Activated CD4-positive, alpha-beta T cell treated with anti-CD3 and anti-CD28 coated beads, Interleukin-2, amount 10 ng/mL, durations not matched to agents 7 days and 5 days (primary cell): ENCODE results near the gene PFKFB2. TPM values are rescaled to one million over a fixed set of nuclear protein-coding genes. Genes with fewer than 3 reads are reported as not detected.

Experiments used
- CTCF ChIA-PET: fragments of 350-600 bp; sonication (Branson Sonifier 250); formaldehyde crosslinking; loops from one replicate; lab custom pipeline; 2021; ENCODE audit warnings: antibody characterized with exemption; lab: Charles Lee
- POLR2A ChIA-PET: fragments of 350-600 bp; sonication (Branson Sonifier 250); formaldehyde crosslinking; loops from one replicate; lab custom pipeline; 2021; ENCODE audit warnings: antibody characterized with exemption; lab: Charles Lee
- DNase-seq: peaks from one replicate; pipeline ENCODE4 v3.0.0-alpha.2; 2020
- H3K27ac Mint-ChIP-seq: one replicate; pipeline ENCODE4 v1.8.0; 2021; ENCODE audit warnings: mild to moderate bottlenecking, moderate library complexity, mixed read lengths
- H3K27me3 Mint-ChIP-seq: one replicate; pipeline ENCODE4 v1.8.0; 2021; ENCODE audit warnings: mixed read lengths
- H3K36me3 Mint-ChIP-seq: one replicate; pipeline ENCODE4 v1.8.0; 2021; ENCODE audit warnings: low read depth, mixed read lengths
- H3K4me1 Mint-ChIP-seq: one replicate; pipeline ENCODE4 v1.8.0; 2021; ENCODE audit warnings: mixed read lengths
- H3K4me3 Mint-ChIP-seq: one replicate; pipeline ENCODE4 v1.8.0; 2021; ENCODE audit warnings: mild to moderate bottlenecking, moderate library complexity, mixed read lengths
- H3K9me3 Mint-ChIP-seq: one replicate; pipeline ENCODE4 v1.8.0; 2021; ENCODE audit warnings: mixed read lengths
- total RNA-seq, 2 experiments: library from RNA; stranded (reverse); gene quantifications; one replicate each; pipeline ENCODE4 v1.2.3, GENCODE V29; 2021

PFKFB2 gene
- total RNA-seq, 2 experiments from 2014 or later: 2.1 to 2.5 TPM

- POLR2A ChIA-PET: no interaction called here
- Mint-ChIP-seq H3K27me3 (peaks cover 4% of the 10 kb centered on the region), H3K4me3 (peak overlapping the region; percentile 93), H3K9me3 (peaks cover 9% of the 10 kb centered on the region), H3K36me3 (peaks cover 39% of the 10 kb centered on the region), H3K4me1 (peaks cover 70% of the 10 kb centered on the region), H3K27ac (peak overlapping the region; percentile 94)
- CTCF ChIA-PET: interaction anchor here (0.5 to 2.2 kb wide), 10 partner anchors 9 to 418 kb away, joined by 3 to 14 read pairs (median 6); partner anchors contain the start of gene C1orf116
- peak; percentile 72 for DNase-seq
These were observed 3.1 kb upstream of the PFKFB2 start for GRCh38 chr1:207049974-207050391.

GRCh38 chr1:207050480-207051190, 2.4 kb upstream of the PFKFB2 start:
- peaks cover 7% of the 10 kb centered on the region for H3K27me3 Mint-ChIP-seq
- peaks cover 9% of the 10 kb centered on the region for H3K9me3 Mint-ChIP-seq
- H3K36me3 Mint-ChIP-seq: peaks cover 34% of the 10 kb centered on the region
- DNase-seq: peak; percentile 93
- CTCF ChIA-PET: interaction anchor here (0.5 to 2.2 kb wide), 11 partner anchors 8 to 417 kb away, joined by 3 to 14 read pairs (median 6); partner anchors contain the start of gene C1orf116
- peak overlapping the region; percentile 94 for H3K27ac Mint-ChIP-seq
- H3K4me1 Mint-ChIP-seq: peaks cover 70% of the 10 kb centered on the region
- POLR2A ChIA-PET: no interaction called here
- peak overlapping the region; percentile 93 for H3K4me3 Mint-ChIP-seq

GRCh38 chr1:207051191-207051943, 1.7 kb upstream of the PFKFB2 start, which contains the start of gene YOD1:
Gene YOD1, minus strand, starts transcription at chr1:207051208. Its CDS starts 178 bp downstream, at chr1:207051030.
- POLR2A ChIA-PET: no interaction called here
- peaks cover 67% of the 10 kb centered on the region for H3K4me1 Mint-ChIP-seq
- DNase-seq: no peak
- peaks cover 9% of the 10 kb centered on the region for H3K9me3 Mint-ChIP-seq
- peaks cover 7% of the 10 kb centered on the region for H3K27me3 Mint-ChIP-seq
- CTCF ChIA-PET: interaction anchor here (0.5 kb wide), 1 partner anchor 11 kb away, joined by 3 read pairs; no protein-coding TSS in a partner anchor
- H3K4me3 Mint-ChIP-seq: peak within 1 kb of the TSS; percentile 93
- peak within 1 kb of the TSS; percentile 94 for H3K27ac Mint-ChIP-seq
- H3K36me3 Mint-ChIP-seq: peaks cover 31% of the 10 kb centered on the region

- Mint-ChIP-seq H3K9me3 (peaks cover 9% of the 10 kb centered on the region), H3K4me3 (no peak overlapping the region), H3K4me1 (peaks cover 45% of the 10 kb centered on the region), H3K27me3 (peaks cover 7% of the 10 kb centered on the region), H3K27ac (no peak overlapping the region), H3K36me3 (peaks cover 10% of the 10 kb centered on the region)
- DNase-seq: no peak
- ChIA-PET CTCF (interaction anchor here (0.5 to 0.7 kb wide), 2 partner anchors 23 to 844 kb away, joined by 3 to 4 read pairs; no protein-coding TSS in a partner anchor), POLR2A (no interaction called here)
These were observed 1.4 kb downstream of the PFKFB2 start for GRCh38 chr1:207054491-207054890.

GRCh38 chr1:207055386-207056001, 2.4 kb downstream of the PFKFB2 start:
- peaks cover 7% of the 10 kb centered on the region for H3K27me3 Mint-ChIP-seq
- H3K9me3 Mint-ChIP-seq: peaks cover 9% of the 10 kb centered on the region
- H3K27ac Mint-ChIP-seq: no peak overlapping the region
- DNase-seq: no peak
- peaks cover 42% of the 10 kb centered on the region for H3K4me1 Mint-ChIP-seq
- POLR2A ChIA-PET: no interaction called here
- H3K36me3 Mint-ChIP-seq: peaks cover 3% of the 10 kb centered on the region
- CTCF ChIA-PET: interaction anchor here (1.1 to 1.5 kb wide), 3 partner anchors 13 to 44 kb away, joined by 3 to 4 read pairs (median 3); no protein-coding TSS in a partner anchor
- H3K4me3 Mint-ChIP-seq: no peak overlapping the region

DNA sequence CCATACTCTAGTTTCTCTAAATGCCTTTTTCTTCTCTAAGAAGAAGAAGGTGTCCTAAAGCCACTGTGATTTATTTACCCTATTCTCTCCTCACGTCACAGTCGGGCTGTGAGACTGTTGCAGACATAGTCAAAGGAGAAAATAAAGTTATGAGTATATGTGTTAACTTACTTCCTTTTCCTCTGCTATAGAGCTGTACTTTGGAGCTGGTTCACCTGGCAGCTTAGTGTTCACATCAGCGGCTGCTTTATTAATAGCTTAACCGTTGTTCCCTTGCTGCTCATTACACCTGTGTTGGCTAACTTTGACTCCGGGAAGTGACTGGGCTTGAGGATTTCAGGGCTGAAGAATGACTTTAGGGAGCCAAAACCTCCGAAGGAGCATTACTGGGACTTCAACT, 3.6 kb downstream of the PFKFB2 start:
- no peak overlapping the region for H3K27ac Mint-ChIP-seq
- ChIA-PET CTCF (interaction anchor here (0.6 to 1.5 kb wide), 5 partner anchors 12 to 264 kb away, joined by 3 to 4 read pairs (median 3); no protein-coding TSS in a partner anchor), POLR2A (no interaction called here)
- peaks cover 2% of the 10 kb centered on the region for H3K36me3 Mint-ChIP-seq
- H3K4me1 Mint-ChIP-seq: peaks cover 34% of the 10 kb centered on the region
- H3K9me3 Mint-ChIP-seq: peaks cover 1% of the 10 kb centered on the region
- no peak for DNase-seq
- H3K27me3 Mint-ChIP-seq: peaks cover 7% of the 10 kb centered on the region
- H3K4me3 Mint-ChIP-seq: no peak overlapping the region

DNA sequence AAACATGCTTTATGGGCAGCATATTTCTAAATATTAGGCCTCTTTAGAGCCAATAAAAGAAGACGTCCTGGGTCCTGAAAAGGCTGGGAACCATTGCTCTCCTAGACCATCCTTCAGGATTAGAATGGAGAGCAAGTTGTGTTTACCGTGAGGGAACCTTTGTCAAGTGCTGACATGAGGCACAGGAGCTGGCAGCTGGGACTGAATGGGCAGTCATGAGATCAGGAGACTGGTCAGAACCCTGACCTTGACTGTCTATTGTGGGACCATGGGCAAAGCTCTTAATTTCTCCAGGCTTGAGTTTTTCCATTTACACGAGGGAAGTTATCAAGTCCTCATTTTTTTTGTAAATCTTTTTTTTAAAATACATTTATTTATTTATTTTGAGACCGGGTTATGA, 5.2 kb downstream of the PFKFB2 start:
- Mint-ChIP-seq H3K4me1 (peaks cover 19% of the 10 kb centered on the region), H3K9me3 (no peaks in the 10 kb centered on the region), H3K36me3 (no peaks in the 10 kb centered on the region), H3K4me3 (no peak overlapping the region), H3K27me3 (peaks cover 5% of the 10 kb centered on the region), H3K27ac (no peak overlapping the region)
- ChIA-PET POLR2A (no interaction called here), CTCF (interaction anchor here (3.3 kb wide), 1 partner anchor 9 kb away, joined by 14 read pairs; no protein-coding TSS in a partner anchor)
- no peak for DNase-seq

DNA sequence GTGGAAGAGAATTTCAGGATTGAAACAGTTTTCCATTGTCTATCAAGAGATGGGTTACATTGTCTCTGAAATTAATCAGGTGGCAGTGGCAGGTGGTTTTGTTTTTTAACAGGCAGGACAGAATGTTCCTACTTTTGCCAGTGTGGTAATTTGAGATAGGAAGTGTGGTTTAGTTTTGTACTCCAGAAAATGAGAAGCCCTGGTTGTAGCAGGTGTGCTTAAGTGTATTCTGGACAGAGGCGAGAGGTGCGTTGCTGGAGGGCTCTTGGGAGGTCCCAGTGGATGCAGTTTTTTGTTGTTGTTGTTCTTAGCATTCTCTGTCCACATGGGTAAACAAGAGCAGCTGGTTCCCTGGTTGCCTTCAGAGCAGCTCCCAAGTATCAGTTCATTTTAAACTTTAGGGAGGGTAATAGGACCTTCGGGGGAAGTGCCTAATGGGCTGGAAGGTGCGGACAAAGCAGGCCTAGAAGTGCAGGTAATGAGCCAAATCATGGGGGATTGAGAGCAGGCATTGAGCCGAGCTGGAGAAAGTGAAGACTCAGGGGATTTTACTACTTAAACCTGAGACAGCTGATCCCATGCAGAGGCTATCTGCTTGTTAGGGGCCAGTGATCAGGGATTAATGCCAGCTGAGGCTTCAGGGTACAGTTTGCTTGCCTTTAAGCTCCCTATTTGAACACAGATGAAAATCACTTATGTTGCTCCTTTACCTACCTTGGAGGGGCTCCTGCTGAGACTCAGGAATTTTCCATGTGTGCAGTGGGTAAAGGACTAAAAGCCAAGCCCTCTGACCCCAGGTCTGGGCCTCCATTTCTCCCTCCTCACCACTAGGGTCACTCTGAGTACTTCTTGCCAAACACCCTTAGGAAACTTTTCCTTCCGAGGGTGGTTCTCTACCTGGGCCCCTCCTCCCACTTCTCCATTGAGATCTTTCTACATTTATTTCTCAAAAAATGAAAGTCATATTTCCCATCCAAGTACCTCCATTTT, 6.1 kb downstream of the PFKFB2 start:
- no peak overlapping the region for H3K27ac Mint-ChIP-seq
- no peak overlapping the region for H3K4me3 Mint-ChIP-seq
- CTCF ChIA-PET: interaction anchor here (1.0 to 3.3 kb wide), 5 partner anchors 9 to 123 kb away, joined by 3 to 14 read pairs (median 3); no protein-coding TSS in a partner anchor
- H3K9me3 Mint-ChIP-seq: no peaks in the 10 kb centered on the region
- no peak for DNase-seq
- POLR2A ChIA-PET: no interaction called here
- H3K4me1 Mint-ChIP-seq: peaks cover 13% of the 10 kb centered on the region
- H3K36me3 Mint-ChIP-seq: no peaks in the 10 kb centered on the region
- H3K27me3 Mint-ChIP-seq: peaks cover 5% of the 10 kb centered on the region

GRCh38 chr1:207059881-207060280, 6.8 kb downstream of the PFKFB2 start:
- Mint-ChIP-seq H3K36me3 (no peaks in the 10 kb centered on the region), H3K4me1 (peaks cover 7% of the 10 kb centered on the region), H3K9me3 (no peaks in the 10 kb centered on the region), H3K4me3 (no peak overlapping the region), H3K27me3 (peaks cover 4% of the 10 kb centered on the region), H3K27ac (no peak overlapping the region)
- POLR2A ChIA-PET: interaction anchor here (0.6 kb wide), 2 partner anchors 347 to 354 kb away, joined by 3 read pairs; no protein-coding TSS in a partner anchor
- CTCF ChIA-PET: interaction anchor here (0.8 to 3.3 kb wide), 7 partner anchors 9 to 123 kb away, joined by 3 to 14 read pairs (median 3); no protein-coding TSS in a partner anchor
- DNase-seq: no peak

GRCh38 chr1:207060596-207060995, 7.5 kb downstream of the PFKFB2 start:
- Mint-ChIP-seq H3K36me3 (no peaks in the 10 kb centered on the region), H3K27ac (no peak overlapping the region), H3K27me3 (no peaks in the 10 kb centered on the region), H3K4me3 (no peak overlapping the region), H3K4me1 (peaks cover 3% of the 10 kb centered on the region), H3K9me3 (no peaks in the 10 kb centered on the region)
- CTCF ChIA-PET: interaction anchor here (0.6 to 3.3 kb wide), 6 partner anchors 10 to 124 kb away, joined by 3 to 14 read pairs (median 3); no protein-coding TSS in a partner anchor
- POLR2A ChIA-PET: interaction anchor here (0.6 kb wide), 1 partner anchor 347 kb away, joined by 3 read pairs; no protein-coding TSS in a partner anchor
- no peak for DNase-seq

GRCh38 chr1:207062058-207062457, 9.0 kb downstream of the PFKFB2 start:
- no peak overlapping the region for H3K27ac Mint-ChIP-seq

More at GRCh38 chr1:207062058-207062457, 9.0 kb downstream of the PFKFB2 start:
- H3K4me1 Mint-ChIP-seq: peaks cover 3% of the 10 kb centered on the region
- H3K4me3 Mint-ChIP-seq: no peak overlapping the region
- H3K27me3 Mint-ChIP-seq: no peaks in the 10 kb centered on the region
- no peak for DNase-seq
- POLR2A ChIA-PET: no interaction called here
- CTCF ChIA-PET: no interaction called here
- no peaks in the 10 kb centered on the region for H3K36me3 Mint-ChIP-seq
- no peaks in the 10 kb centered on the region for H3K9me3 Mint-ChIP-seq
